HEK293 (cell line): Measurements from ENCODE around the gene GTF2I.

Source experiments
- CTCF ChIA-PET: fragments of 350-600 bp; formaldehyde crosslinking; extraction: SDS; loops from one replicate; lab custom pipeline; 2021; ENCODE audit warnings: antibody characterized with exemption; lab: Yijun Ruan, JAX
- POLR2A ChIA-PET: fragments of 300-600 bp; formaldehyde crosslinking; extraction: SDS; loops from one replicate; lab custom pipeline; 2020; ENCODE audit warnings: antibody characterized with exemption, inconsistent platforms; lab: Yijun Ruan, JAX
- H3K27ac ChIP-seq: fragments of 200-500 bp; sonication (Bioruptor generic); 2 replicates; pipeline ENCODE4 v1.5.1; 2014; ENCODE audit warnings: low read depth, low read length, control low read depth, inconsistent platforms; ENCODE audit errors: extremely low read depth
- H3K36me3 ChIP-seq, 2 experiments: fragments of 200-500 bp in 1 of 2; sonication (Bioruptor generic) in 1 of 2; 1 replicate in 1 of 2; 2 replicates in 1 of 2; pipeline ENCODE4 v1.5.1; 2014 to 2017; ENCODE audit warnings: inconsistent platforms in 2 of 2, low read length in 2 of 2; ENCODE audit not compliant: control insufficient read depth in 2 of 2, insufficient read depth in 1 of 2
- H3K4me1 ChIP-seq: fragments of 200-500 bp; sonication (Bioruptor generic); 2 replicates; pipeline ENCODE4 v1.5.1; 2014; ENCODE audit warnings: mild to moderate bottlenecking, low read length, inconsistent platforms; ENCODE audit not compliant: control insufficient read depth, insufficient read depth
- H3K4me3 ChIP-seq: 2 replicates; pipeline ENCODE4 v1.5.1; 2011; ENCODE audit warnings: low read depth, mild to moderate bottlenecking, control low read depth, low read length, moderate library complexity
- H3K9me3 ChIP-seq: fragments of 200-500 bp; sonication (Bioruptor generic); 2 replicates; pipeline ENCODE4 v1.5.1; 2014; ENCODE audit warnings: low read depth, low read length, inconsistent platforms; ENCODE audit not compliant: control insufficient read depth, insufficient read depth
- GLI4 ChIP-seq: fragments of 450-650 bp; formaldehyde crosslinking; IDR thresholded peaks from 2 replicates; pipeline ENCODE4 v1.5.1; 2016; ENCODE audit warnings: missing biosample characterization, missing genetic modification characterization
- PRDM4 ChIP-seq: fragments of 450-650 bp; formaldehyde crosslinking; IDR thresholded peaks from 2 replicates; pipeline ENCODE4 v1.5.1; 2017; ENCODE audit warnings: missing biosample characterization, missing genetic modification characterization
- SALL2 ChIP-seq: fragments of 450-650 bp; formaldehyde crosslinking; IDR thresholded peaks from 2 replicates; pipeline ENCODE4 v1.5.0; 2017; ENCODE audit warnings: missing biosample characterization, mild to moderate bottlenecking, missing genetic modification characterization, borderline replicate concordance
- SP7 ChIP-seq: fragments of 450-650 bp; formaldehyde crosslinking; IDR thresholded peaks from 2 replicates; pipeline ENCODE4 v1.5.1; 2016; ENCODE audit warnings: missing biosample characterization, missing genetic modification characterization
- ZBTB1 ChIP-seq: fragments of 450-650 bp; formaldehyde crosslinking; IDR thresholded peaks from 2 replicates; pipeline ENCODE4 v1.5.1; 2016; ENCODE audit warnings: missing biosample characterization, missing genetic modification characterization
- ZFP41 ChIP-seq: fragments of 450-650 bp; formaldehyde crosslinking; IDR thresholded peaks from 2 replicates; pipeline ENCODE4 v1.5.1; 2016; ENCODE audit warnings: missing biosample characterization, missing genetic modification characterization, borderline replicate concordance
- ZNF133 ChIP-seq: fragments of 450-650 bp; formaldehyde crosslinking; IDR thresholded peaks from 2 replicates; pipeline ENCODE4 v1.5.1; 2016; ENCODE audit warnings: missing biosample characterization, missing genetic modification characterization
- ZNF174 ChIP-seq: fragments of 450-650 bp; formaldehyde crosslinking; IDR thresholded peaks from 2 replicates; pipeline ENCODE4 v1.5.0; 2017; ENCODE audit warnings: missing biosample characterization, mild to moderate bottlenecking, missing genetic modification characterization
- ZNF214 ChIP-seq: fragments of 450-650 bp; formaldehyde crosslinking; IDR thresholded peaks from 2 replicates; pipeline ENCODE4 v1.5.1; 2017; ENCODE audit warnings: missing biosample characterization, mild to moderate bottlenecking, missing genetic modification characterization, borderline replicate concordance
- ZNF510 ChIP-seq: fragments of 450-650 bp; formaldehyde crosslinking; IDR thresholded peaks from 2 replicates; pipeline ENCODE4 v1.5.1; 2018; ENCODE audit warnings: mild to moderate bottlenecking, missing genetic modification characterization, missing biosample characterization; ENCODE audit not compliant: insufficient replicate concordance
- ZNF629 ChIP-seq: fragments of 450-650 bp; formaldehyde crosslinking; IDR thresholded peaks from 2 replicates; pipeline ENCODE4 v1.5.1; 2017; ENCODE audit warnings: missing biosample characterization, missing genetic modification characterization
- ZNF768 ChIP-seq: fragments of 450-650 bp; formaldehyde crosslinking; IDR thresholded peaks from 2 replicates; pipeline ENCODE4 v1.5.1; 2018; ENCODE audit warnings: missing biosample characterization, mild to moderate bottlenecking, missing genetic modification characterization
- ZNF830 ChIP-seq: fragments of 450-650 bp; IDR thresholded peaks from 2 replicates; pipeline ENCODE4 v1.5.0; 2018; ENCODE audit warnings: missing biosample characterization, missing genetic modification characterization, low read depth, mild to moderate bottlenecking, moderate library complexity
- ZSCAN23 ChIP-seq: fragments of 450-650 bp; formaldehyde crosslinking; IDR thresholded peaks from 2 replicates; pipeline ENCODE4 v1.5.1; 2016; ENCODE audit warnings: missing biosample characterization, missing genetic modification characterization
- TF ChIP-seq, protein P1 (sequence below): fragments of 450-650 bp; formaldehyde crosslinking; IDR thresholded peaks from 2 replicates; pipeline ENCODE4 v1.5.0; 2017; ENCODE audit warnings: missing biosample characterization, missing genetic modification characterization, borderline replicate concordance
- TF ChIP-seq, protein P2 (sequence below): fragments of 450-650 bp; formaldehyde crosslinking; IDR thresholded peaks from 2 replicates; pipeline ENCODE4 v1.5.1; 2016; ENCODE audit warnings: missing biosample characterization, missing genetic modification characterization
- TF ChIP-seq, protein P3 (sequence below): fragments of 450-650 bp; formaldehyde crosslinking; IDR thresholded peaks from 2 replicates; pipeline ENCODE4 v1.5.1; 2016; ENCODE audit warnings: missing biosample characterization, missing genetic modification characterization

The GTF2I gene

DNA sequence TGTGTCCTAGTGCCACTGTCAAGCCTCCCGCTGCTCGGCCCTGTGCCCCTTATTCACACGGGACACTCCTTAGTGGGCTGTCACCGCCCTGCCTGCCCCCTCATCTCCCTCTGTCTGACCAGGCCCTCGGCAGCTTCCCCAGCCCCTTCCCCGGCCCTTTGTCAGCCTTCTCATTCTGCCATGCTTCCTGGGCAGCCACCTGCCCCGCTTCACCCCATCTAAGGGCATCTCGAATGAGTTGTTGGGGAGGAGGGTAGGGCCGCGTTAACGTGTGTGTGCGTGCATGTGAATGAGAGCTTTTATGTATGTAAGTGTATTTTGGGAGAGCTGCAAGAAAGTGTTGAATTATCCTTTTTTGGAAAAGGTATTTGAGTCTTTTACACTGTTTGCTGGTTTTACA lies 49.7 kb downstream of the GTF2I start (continued):
- TF ChIP-seq, protein P1, sequence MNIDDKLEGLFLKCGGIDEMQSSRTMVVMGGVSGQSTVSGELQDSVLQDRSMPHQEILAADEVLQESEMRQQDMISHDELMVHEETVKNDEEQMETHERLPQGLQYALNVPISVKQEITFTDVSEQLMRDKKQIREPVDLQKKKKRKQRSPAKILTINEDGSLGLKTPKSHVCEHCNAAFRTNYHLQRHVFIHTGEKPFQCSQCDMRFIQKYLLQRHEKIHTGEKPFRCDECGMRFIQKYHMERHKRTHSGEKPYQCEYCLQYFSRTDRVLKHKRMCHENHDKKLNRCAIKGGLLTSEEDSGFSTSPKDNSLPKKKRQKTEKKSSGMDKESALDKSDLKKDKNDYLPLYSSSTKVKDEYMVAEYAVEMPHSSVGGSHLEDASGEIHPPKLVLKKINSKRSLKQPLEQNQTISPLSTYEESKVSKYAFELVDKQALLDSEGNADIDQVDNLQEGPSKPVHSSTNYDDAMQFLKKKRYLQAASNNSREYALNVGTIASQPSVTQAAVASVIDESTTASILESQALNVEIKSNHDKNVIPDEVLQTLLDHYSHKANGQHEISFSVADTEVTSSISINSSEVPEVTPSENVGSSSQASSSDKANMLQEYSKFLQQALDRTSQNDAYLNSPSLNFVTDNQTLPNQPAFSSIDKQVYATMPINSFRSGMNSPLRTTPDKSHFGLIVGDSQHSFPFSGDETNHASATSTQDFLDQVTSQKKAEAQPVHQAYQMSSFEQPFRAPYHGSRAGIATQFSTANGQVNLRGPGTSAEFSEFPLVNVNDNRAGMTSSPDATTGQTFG (tag by site-specific recombination) = no peak
- TF ChIP-seq ZNF629 (tag by site-specific recombination) = no peak
- TF ChIP-seq ZSCAN23 = no peak
- TF ChIP-seq, protein P2, sequence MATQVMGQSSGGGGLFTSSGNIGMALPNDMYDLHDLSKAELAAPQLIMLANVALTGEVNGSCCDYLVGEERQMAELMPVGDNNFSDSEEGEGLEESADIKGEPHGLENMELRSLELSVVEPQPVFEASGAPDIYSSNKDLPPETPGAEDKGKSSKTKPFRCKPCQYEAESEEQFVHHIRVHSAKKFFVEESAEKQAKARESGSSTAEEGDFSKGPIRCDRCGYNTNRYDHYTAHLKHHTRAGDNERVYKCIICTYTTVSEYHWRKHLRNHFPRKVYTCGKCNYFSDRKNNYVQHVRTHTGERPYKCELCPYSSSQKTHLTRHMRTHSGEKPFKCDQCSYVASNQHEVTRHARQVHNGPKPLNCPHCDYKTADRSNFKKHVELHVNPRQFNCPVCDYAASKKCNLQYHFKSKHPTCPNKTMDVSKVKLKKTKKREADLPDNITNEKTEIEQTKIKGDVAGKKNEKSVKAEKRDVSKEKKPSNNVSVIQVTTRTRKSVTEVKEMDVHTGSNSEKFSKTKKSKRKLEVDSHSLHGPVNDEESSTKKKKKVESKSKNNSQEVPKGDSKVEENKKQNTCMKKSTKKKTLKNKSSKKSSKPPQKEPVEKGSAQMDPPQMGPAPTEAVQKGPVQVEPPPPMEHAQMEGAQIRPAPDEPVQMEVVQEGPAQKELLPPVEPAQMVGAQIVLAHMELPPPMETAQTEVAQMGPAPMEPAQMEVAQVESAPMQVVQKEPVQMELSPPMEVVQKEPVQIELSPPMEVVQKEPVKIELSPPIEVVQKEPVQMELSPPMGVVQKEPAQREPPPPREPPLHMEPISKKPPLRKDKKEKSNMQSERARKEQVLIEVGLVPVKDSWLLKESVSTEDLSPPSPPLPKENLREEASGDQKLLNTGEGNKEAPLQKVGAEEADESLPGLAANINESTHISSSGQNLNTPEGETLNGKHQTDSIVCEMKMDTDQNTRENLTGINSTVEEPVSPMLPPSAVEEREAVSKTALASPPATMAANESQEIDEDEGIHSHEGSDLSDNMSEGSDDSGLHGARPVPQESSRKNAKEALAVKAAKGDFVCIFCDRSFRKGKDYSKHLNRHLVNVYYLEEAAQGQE (tag by site-specific recombination) = no peak
- TF ChIP-seq, all 188 proteins: peak for 0

- ChIA-PET CTCF (interaction anchor here (0.6 kb wide), 1 partner anchor 41 kb away, joined by 5 read pairs; no protein-coding TSS in a partner anchor), POLR2A (no interaction called here)
- TF ChIP-seq ZNF174 (tag by site-specific recombination) (no peak), ZNF510 (tag by site-specific recombination) (no peak), ZBTB1 (tag by site-specific recombination) (no peak), PRDM4 (tag by site-specific recombination) (no peak), ZFP41 (tag by site-specific recombination) (no peak), ZNF830 (tag by site-specific recombination) (no peak), SALL2 (no peak), ZNF768 (no peak)
Measured at GRCh38 chr7:74708569-74709275, 51.2 kb downstream of the GTF2I start.

GRCh38 chr7:74709880-74710671 lies 52.6 kb downstream of the GTF2I start:
- POLR2A ChIA-PET = no interaction called here
- TF ChIP-seq ZNF214 (tag by site-specific recombination) (no peak), SP7 (no peak), ZNF133 (tag by site-specific recombination) (no peak), PRDM4 (tag by site-specific recombination) (no peak), GLI4 (no peak)
- TF ChIP-seq, protein P3, sequence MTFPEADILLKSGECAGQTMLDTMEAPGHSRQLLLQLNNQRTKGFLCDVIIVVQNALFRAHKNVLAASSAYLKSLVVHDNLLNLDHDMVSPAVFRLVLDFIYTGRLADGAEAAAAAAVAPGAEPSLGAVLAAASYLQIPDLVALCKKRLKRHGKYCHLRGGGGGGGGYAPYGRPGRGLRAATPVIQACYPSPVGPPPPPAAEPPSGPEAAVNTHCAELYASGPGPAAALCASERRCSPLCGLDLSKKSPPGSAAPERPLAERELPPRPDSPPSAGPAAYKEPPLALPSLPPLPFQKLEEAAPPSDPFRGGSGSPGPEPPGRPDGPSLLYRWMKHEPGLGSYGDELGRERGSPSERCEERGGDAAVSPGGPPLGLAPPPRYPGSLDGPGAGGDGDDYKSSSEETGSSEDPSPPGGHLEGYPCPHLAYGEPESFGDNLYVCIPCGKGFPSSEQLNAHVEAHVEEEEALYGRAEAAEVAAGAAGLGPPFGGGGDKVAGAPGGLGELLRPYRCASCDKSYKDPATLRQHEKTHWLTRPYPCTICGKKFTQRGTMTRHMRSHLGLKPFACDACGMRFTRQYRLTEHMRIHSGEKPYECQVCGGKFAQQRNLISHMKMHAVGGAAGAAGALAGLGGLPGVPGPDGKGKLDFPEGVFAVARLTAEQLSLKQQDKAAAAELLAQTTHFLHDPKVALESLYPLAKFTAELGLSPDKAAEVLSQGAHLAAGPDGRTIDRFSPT = no peak

More at GRCh38 chr7:74708569-74709275, 51.2 kb downstream of the GTF2I start:
- H3K4me1 ChIP-seq = no peaks in the 10 kb centered on the region
- peaks cover 82 to 88% of the 10 kb centered on the region in 2 experiments for H3K36me3 ChIP-seq
- H3K4me3 ChIP-seq = no peak overlapping the region
- no peak overlapping the region for H3K27ac ChIP-seq
- no peaks in the 10 kb centered on the region for H3K9me3 ChIP-seq

More at GRCh38 chr7:74709880-74710671, 52.6 kb downstream of the GTF2I start:
- CTCF ChIA-PET = interaction anchor here (0.6 to 0.7 kb wide), 2 partner anchors 31 to 1209 kb away, joined by 3 to 4 read pairs; no protein-coding TSS in a partner anchor
- Histone ChIP-seq H3K27ac (no peak overlapping the region), H3K4me1 (no peaks in the 10 kb centered on the region), H3K9me3 (no peaks in the 10 kb centered on the region), H3K4me3 (no peak overlapping the region), H3K36me3 (peaks cover 73 to 81% of the 10 kb centered on the region in 2 experiments)
